ENCODE data around the gene SCAI.
"Not testable (repeated sequence)": the region's sequence is repeated elsewhere in the genome, so short reads cannot be mapped to it uniquely, and the experiment has no call there.

The SCAI gene

DNA sequence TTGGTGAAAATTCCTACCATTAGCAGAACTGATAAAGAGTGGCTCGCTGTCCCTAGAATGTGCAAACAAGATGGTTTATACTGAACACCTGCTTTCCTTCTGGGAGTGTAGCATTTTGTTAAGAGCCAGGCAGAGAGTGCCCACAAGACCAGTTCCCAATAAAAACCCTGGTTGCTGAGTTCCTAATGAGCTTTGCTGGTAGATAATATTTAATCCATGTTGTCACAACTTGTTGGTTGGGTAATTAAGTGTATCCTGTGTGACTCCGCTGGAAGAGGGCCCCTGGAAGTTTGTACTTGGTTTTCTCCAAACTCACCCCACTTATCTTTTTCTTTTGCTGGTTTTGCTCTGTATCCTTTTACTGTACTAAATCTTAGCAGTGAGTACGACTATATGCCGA lies 162.9 kb downstream of the SCAI start:
- DNase-seq (ENCODE audit: extremely low read depth, insufficient read length), result no peak
- TF ChIP-seq, protein P1, sequence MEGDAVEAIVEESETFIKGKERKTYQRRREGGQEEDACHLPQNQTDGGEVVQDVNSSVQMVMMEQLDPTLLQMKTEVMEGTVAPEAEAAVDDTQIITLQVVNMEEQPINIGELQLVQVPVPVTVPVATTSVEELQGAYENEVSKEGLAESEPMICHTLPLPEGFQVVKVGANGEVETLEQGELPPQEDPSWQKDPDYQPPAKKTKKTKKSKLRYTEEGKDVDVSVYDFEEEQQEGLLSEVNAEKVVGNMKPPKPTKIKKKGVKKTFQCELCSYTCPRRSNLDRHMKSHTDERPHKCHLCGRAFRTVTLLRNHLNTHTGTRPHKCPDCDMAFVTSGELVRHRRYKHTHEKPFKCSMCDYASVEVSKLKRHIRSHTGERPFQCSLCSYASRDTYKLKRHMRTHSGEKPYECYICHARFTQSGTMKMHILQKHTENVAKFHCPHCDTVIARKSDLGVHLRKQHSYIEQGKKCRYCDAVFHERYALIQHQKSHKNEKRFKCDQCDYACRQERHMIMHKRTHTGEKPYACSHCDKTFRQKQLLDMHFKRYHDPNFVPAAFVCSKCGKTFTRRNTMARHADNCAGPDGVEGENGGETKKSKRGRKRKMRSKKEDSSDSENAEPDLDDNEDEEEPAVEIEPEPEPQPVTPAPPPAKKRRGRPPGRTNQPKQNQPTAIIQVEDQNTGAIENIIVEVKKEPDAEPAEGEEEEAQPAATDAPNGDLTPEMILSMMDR (IDR thresholded peaks at IDR 0.05; ENCODE audit: insufficient read depth, low read length, poor library complexity, severe bottlenecking), result no peak
- no peak overlapping the region for H3K4me3 ChIP-seq (replicated peaks; ENCODE audit: low read depth, low read length)
- H3K27me3 ChIP-seq (replicated peaks; ENCODE audit: control insufficient read depth, insufficient read depth, low read length), result no peaks in the 10 kb centered on the region
- no peaks in the 10 kb centered on the region for H3K36me3 ChIP-seq (ENCODE audit: control insufficient read depth, insufficient read depth, low read length)

DNA sequence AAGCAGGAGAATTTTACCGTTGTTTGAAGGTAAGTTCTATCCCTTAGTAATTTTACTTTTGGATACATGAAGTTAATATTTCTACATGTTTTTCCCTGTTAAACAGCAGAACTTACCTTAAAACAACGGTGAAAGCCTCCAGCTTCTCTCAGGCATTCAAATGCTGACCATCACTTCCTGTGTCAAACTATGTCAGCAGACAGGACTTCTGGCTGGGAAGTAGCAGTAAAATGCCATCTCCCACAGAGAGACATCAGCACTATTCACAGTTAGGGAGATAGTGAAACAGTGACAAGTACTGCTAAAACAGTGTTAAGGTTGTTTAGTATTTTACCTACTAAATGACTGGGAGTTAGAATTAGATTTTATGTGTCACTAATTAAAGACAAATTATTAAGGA lies 168.2 kb downstream of the SCAI start:
- no peak for DNase-seq (ENCODE audit: extremely low read depth, insufficient read length)
- TF ChIP-seq, protein P1 (IDR thresholded peaks at IDR 0.05; ENCODE audit: insufficient read depth, low read length, poor library complexity, severe bottlenecking), result no peak
- Histone ChIP-seq H3K36me3 (ENCODE audit: control insufficient read depth, insufficient read depth, low read length) (no peaks in the 10 kb centered on the region; the same call in 1 of the 2 replicates), H3K4me3 (replicated peaks; ENCODE audit: low read depth, low read length) (no peak overlapping the region), H3K27me3 (replicated peaks; ENCODE audit: control insufficient read depth, insufficient read depth, low read length) (no peaks in the 10 kb centered on the region)

DNA sequence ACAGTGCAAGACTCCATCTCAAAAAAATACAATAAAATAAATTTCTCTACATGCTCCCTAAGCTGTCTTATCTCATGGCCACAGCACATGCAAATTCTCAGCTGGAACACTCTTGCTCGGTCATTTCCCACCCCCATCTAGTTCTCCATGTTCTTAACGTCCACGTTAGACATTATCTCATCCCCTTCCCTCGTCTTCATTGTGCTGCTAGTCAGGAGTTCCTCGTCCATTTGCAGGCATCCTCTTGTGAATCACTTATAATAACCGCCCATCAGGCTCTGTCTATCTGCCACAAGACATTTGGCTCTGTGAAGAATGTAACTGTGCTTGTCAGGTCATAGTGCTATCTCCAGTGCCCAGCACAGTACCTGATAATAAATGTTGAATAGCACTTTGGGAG lies 169.5 kb downstream of the SCAI start:
- H3K4me3 ChIP-seq (replicated peaks; ENCODE audit: low read depth, low read length), result no peak overlapping the region
- DNase-seq (ENCODE audit: extremely low read depth, insufficient read length), result no peak
- TF ChIP-seq, protein P1 (IDR thresholded peaks at IDR 0.05; ENCODE audit: insufficient read depth, low read length, poor library complexity, severe bottlenecking), result no peak
- no peaks in the 10 kb centered on the region for H3K27me3 ChIP-seq (replicated peaks; ENCODE audit: control insufficient read depth, insufficient read depth, low read length)
- H3K36me3 ChIP-seq (ENCODE audit: control insufficient read depth, insufficient read depth, low read length), result no peaks in the 10 kb centered on the region; the same call in 1 of the 2 replicates

DNA sequence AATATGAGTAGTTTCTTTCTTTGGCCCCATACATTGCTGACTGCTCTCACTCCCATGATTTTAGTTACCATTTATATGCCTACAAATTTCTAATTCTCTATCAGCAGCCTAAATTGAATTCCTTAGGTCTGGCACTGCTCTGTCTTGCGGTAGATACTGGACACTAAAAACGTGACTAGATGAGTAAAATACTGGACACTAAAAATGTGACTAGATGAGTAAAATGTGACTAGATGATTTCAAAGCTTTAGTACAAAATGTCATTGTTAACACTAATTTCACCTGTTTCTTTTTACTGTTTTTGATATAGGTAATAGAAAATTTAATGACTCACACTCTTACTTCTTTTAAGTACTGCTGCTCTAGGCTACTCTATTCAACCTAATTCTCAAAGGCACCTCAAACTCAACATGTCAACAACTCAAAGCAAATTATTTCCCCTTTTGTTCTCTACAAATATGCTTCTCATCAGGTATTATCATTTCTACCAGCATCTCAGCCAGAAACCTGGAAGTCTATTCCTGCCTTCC lies 171.0 kb downstream of the SCAI start:
- DNase-seq (ENCODE audit: extremely low read depth, insufficient read length), result no peak
- H3K4me3 ChIP-seq (replicated peaks; ENCODE audit: low read depth, low read length), result no peak overlapping the region
- no peaks in the 10 kb centered on the region for H3K27me3 ChIP-seq (replicated peaks; ENCODE audit: control insufficient read depth, insufficient read depth, low read length)
- TF ChIP-seq, protein P1 (IDR thresholded peaks at IDR 0.05; ENCODE audit: insufficient read depth, low read length, poor library complexity, severe bottlenecking), result no peak
- no peaks in the 10 kb centered on the region; the same call in 1 of the 2 replicates for H3K36me3 ChIP-seq (ENCODE audit: control insufficient read depth, insufficient read depth, low read length)

DNA sequence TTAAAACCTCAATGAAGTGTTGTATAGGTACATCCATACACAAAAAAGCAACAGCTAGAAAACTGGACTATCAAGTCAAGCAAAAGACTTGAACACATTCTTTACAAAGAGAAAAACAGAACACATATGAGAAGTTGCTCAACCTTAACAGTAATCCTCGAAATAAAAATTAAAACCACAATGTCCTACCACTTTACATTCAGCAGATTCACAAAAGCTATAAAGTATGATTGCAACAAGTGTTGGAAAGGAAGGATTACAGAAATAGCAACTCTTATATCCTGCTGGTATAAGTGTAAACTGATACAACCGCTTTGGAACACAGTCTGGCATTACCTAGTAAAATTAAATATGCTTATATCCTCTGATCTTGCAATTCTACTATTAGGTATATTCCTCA lies 173.9 kb downstream of the SCAI start:
- DNase-seq (ENCODE audit: extremely low read depth, insufficient read length), result no peak
- Histone ChIP-seq H3K4me3 (replicated peaks; ENCODE audit: low read depth, low read length) (no peak overlapping the region), H3K36me3 (ENCODE audit: control insufficient read depth, insufficient read depth, low read length) (no peaks in the 10 kb centered on the region; the same call in 1 of the 2 replicates), H3K27me3 (replicated peaks; ENCODE audit: control insufficient read depth, insufficient read depth, low read length) (no peaks in the 10 kb centered on the region)
- TF ChIP-seq, protein P1 (IDR thresholded peaks at IDR 0.05; ENCODE audit: insufficient read depth, low read length, poor library complexity, severe bottlenecking), result no peak

DNA sequence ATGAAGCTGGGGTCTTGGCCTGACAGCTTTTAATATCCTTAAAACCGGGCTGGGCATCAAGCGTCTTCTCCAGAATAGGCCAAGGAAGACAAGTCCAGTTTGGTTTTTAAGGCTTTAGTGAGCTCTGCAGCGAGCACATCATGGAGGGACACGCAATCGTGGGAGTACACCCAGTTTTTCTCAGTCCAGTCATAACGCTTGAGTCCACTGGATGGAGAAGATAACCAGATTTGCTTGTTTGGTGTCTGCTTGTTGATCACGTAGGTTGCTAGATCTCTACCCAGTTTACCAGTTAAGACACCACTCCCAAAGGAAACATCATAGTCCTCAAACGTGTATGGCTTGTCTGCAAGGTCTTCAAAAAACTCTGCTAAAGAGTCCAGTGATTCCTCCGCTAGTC lies 175.1 kb downstream of the SCAI start:
- Histone ChIP-seq H3K4me3 (replicated peaks; ENCODE audit: low read depth, low read length) (no peak overlapping the region), H3K27me3 (replicated peaks; ENCODE audit: control insufficient read depth, insufficient read depth, low read length) (no peaks in the 10 kb centered on the region), H3K36me3 (ENCODE audit: control insufficient read depth, insufficient read depth, low read length) (no peaks in the 10 kb centered on the region)
- TF ChIP-seq, protein P1 (IDR thresholded peaks at IDR 0.05; ENCODE audit: insufficient read depth, low read length, poor library complexity, severe bottlenecking), result no peak
- no peak for DNase-seq (ENCODE audit: extremely low read depth, insufficient read length)

DNA sequence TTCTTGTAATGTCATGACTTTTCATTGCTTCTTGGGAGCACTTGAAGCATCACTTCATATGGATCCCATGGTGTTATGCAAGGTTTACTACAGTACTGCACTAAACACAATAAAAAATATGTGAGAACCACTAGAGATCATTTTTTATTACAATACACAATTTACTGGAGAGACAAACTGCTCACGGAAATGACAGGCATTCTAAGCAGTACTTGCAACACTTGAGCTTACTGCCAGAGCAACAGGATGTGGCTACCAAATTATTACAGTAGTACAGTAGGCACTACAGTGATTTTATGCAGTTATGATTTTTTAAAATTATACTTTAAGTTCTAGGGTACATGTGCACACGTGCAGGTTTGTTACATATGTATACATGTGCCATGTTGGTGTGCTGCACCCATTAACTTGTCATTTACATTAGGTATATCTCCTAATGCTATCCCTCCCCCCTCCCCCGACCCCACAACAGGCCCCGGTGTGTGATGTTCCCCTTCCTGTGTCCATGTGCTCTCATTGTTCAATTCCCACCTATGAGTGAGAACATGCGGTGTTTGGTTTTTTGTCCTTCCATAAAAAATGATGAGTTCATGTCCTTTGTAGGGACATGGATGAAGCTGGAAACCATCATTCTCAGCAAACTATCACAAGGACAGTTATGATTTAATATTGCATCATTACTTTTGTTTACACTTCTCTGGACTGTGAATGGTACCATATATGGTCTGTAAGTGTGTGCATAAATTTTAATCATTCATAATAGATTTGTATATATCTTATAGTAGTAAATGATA lies 177.4 kb downstream of the SCAI start:
- H3K36me3 ChIP-seq (ENCODE audit: control insufficient read depth, insufficient read depth, low read length); DNase-seq (ENCODE audit: extremely low read depth, insufficient read length); H3K27me3 ChIP-seq (replicated peaks; ENCODE audit: control insufficient read depth, insufficient read depth, low read length); H3K4me3 ChIP-seq (replicated peaks; ENCODE audit: low read depth, low read length): not testable (repeated sequence)

Data from GM06990 (cell line).